CD14-positive monocyte (primary cell): Measurements from ENCODE around the gene SERTM1. TPM values are rescaled to one million over a fixed set of nuclear protein-coding genes. Genes with fewer than 3 reads are reported as not detected.

Experiments used
- DNase-seq, 3 donors: peaks; one replicate each; pipeline ENCODE4 v3.0.0-alpha.2; 2011 to 2022
- H2AFZ ChIP-seq: 2 replicates; pipeline ENCODE4 v1.6.0; 2012; ENCODE audit warnings: mild to moderate bottlenecking, low read depth, low read length, inconsistent platforms; ENCODE audit not compliant: insufficient read depth, poor library complexity, severe bottlenecking
- H3K27ac ChIP-seq, 2 donors: 1 replicate in 1 of 2; 2 replicates in 1 of 2; pipeline ENCODE4 v1.5.1; 2012 to 2013; ENCODE audit warnings: low read length in 2 of 2, control low read depth in 1 of 2, inconsistent platforms in 1 of 2, low read depth in 1 of 2, mild to moderate bottlenecking in 1 of 2
- H3K27me3 ChIP-seq, 2 donors: one replicate each; pipeline versions ENCODE4 v1.6.0 to v1.6.1; 2011 to 2013; ENCODE audit warnings: low read length in 2 of 2; ENCODE audit not compliant: control insufficient read depth in 2 of 2, insufficient read depth in 2 of 2
- H3K36me3 ChIP-seq, 2 donors: replicated peaks in 1 of 2; 1 replicate in 1 of 2; 2 replicates in 1 of 2; pipeline versions ENCODE4 v1.5.1 to v1.6.1; 2012 to 2013; ENCODE audit warnings: low read length in 2 of 2, control low read depth in 1 of 2, inconsistent platforms in 1 of 2, mild to moderate bottlenecking in 1 of 2; ENCODE audit not compliant: insufficient read depth in 2 of 2, control insufficient read depth in 1 of 2
- H3K4me1 ChIP-seq, 2 donors: 1 replicate in 1 of 2; 2 replicates in 1 of 2; pipeline versions ENCODE4 v1.5.1 to v1.6.1; 2012 to 2013; ENCODE audit warnings: low read length in 2 of 2, control low read depth in 1 of 2, inconsistent platforms in 1 of 2, mild to moderate bottlenecking in 1 of 2, moderate library complexity in 1 of 2; ENCODE audit not compliant: insufficient read depth in 2 of 2, control insufficient read depth in 1 of 2
- H3K4me2 ChIP-seq: replicated peaks from 2 replicates; pipeline ENCODE3; 2012; ENCODE audit warnings: low read length, moderate library complexity, mild to moderate bottlenecking; ENCODE audit not compliant: poor library complexity, severe bottlenecking; ENCODE audit errors: extremely low read depth
- H3K4me3 ChIP-seq, 3 experiments: fragments of 200-600 bp in 1 of 3; sonication (generic) in 1 of 3; replicated peaks in 1 of 3; 1 replicate in 2 of 3; 2 replicates in 1 of 3; pipeline ENCODE4 v1.5.1; 2011 to 2013; ENCODE audit warnings: low read length in 3 of 3, mild to moderate bottlenecking in 3 of 3, control low read depth in 2 of 3, low read depth in 2 of 3, inconsistent platforms in 1 of 3, moderate library complexity in 1 of 3
- H3K79me2 ChIP-seq: 2 replicates; pipeline ENCODE4 v1.6.0; 2012; ENCODE audit warnings: mild to moderate bottlenecking, control low read depth, inconsistent platforms, low read length, moderate library complexity; ENCODE audit not compliant: insufficient read depth
- H3K9ac ChIP-seq: 2 replicates; pipeline ENCODE4 v1.6.0; 2017; ENCODE audit warnings: low read length, mild to moderate bottlenecking; ENCODE audit not compliant: insufficient read depth, poor library complexity, severe bottlenecking
- H3K9me3 ChIP-seq, 2 donors: replicated peaks in 1 of 2; 1 replicate in 1 of 2; 2 replicates in 1 of 2; pipeline versions ENCODE4 v1.5.1 to v1.6.1; 2012 to 2013; ENCODE audit warnings: low read length in 2 of 2, control low read depth in 1 of 2; ENCODE audit not compliant: control insufficient read depth in 1 of 2, insufficient read depth in 1 of 2
- H4K20me1 ChIP-seq: 2 replicates; pipeline ENCODE4 v1.6.0; 2012; ENCODE audit warnings: mild to moderate bottlenecking, low read length, control low read depth, moderate library complexity; ENCODE audit not compliant: insufficient read depth
- H3K27ac Mint-ChIP-seq, 7 donors: one replicate each; pipeline ENCODE4 v1.8.0; 2020; ENCODE audit warnings: mild to moderate bottlenecking in 7 of 7, mixed read lengths in 7 of 7, moderate library complexity in 6 of 7, inconsistent platforms in 2 of 7
- H3K27me3 Mint-ChIP-seq, 3 donors: one replicate each; pipeline ENCODE4 v1.8.0; 2021 to 2022; ENCODE audit warnings: low read depth in 3 of 3, mild to moderate bottlenecking in 3 of 3, mixed read lengths in 3 of 3, moderate library complexity in 3 of 3, inconsistent platforms in 1 of 3
- H3K36me3 Mint-ChIP-seq, 2 donors: one replicate each; pipeline ENCODE4 v1.8.0; 2020; ENCODE audit warnings: mixed read lengths in 2 of 2, inconsistent platforms in 1 of 2, mild to moderate bottlenecking in 1 of 2
- H3K4me1 Mint-ChIP-seq: one replicate; pipeline ENCODE4 v1.8.0; 2020; ENCODE audit warnings: mild to moderate bottlenecking, mixed read lengths
- H3K4me3 Mint-ChIP-seq, 2 donors: one replicate each; pipeline ENCODE4 v1.8.0; 2020; ENCODE audit warnings: mild to moderate bottlenecking in 2 of 2, mixed read lengths in 2 of 2, moderate library complexity in 1 of 2
- H3K9me3 Mint-ChIP-seq, 7 donors: one replicate each; pipeline ENCODE4 v1.8.0; 2020 to 2022; ENCODE audit warnings: mixed read lengths in 7 of 7, mild to moderate bottlenecking in 6 of 7, moderate library complexity in 6 of 7, inconsistent platforms in 2 of 7
- CTCF ChIP-seq: fragments of 200-600 bp; IDR thresholded peaks from one replicate; pipeline ENCODE4 v1.8.0; 2022; ENCODE audit warnings: antibody characterized with exemption, mild to moderate bottlenecking
- WGBS: methylation state at CpG from one replicate; pipeline ENCODE4 v1.1.5; 2013; ENCODE audit warnings: missing lambda C conversion rate; ENCODE audit not compliant: insufficient coverage; 5-methylcytosine and 5-hydroxymethylcytosine counted together
- intact Hi-C, 2 donors: fragments of 100-400 bp; cut with micrococcal nuclease; formaldehyde crosslinking; loops; one replicate each; pipeline versions ENCODE4 v1.15.0 to v1.15.1; 2023
- polyA plus RNA-seq, 3 donors: library from polyadenylated mRNA; depleted of rRNA in 1 of 3; unstranded in 2 of 3; stranded (reverse) in 1 of 3; fragments of 300-500 nt in 2 of 3; fragments of >200 nt in 1 of 3; fragmentation: Illumina TruSeq in 2 of 3; gene quantifications; 1 replicate in 2 of 3; 2 replicates in 1 of 3; pipeline ENCODE4 v1.2.3, GENCODE V29; 2012 to 2021

SERTM1 gene
- polyA plus RNA-seq, 3 donors = not detected

DNA sequence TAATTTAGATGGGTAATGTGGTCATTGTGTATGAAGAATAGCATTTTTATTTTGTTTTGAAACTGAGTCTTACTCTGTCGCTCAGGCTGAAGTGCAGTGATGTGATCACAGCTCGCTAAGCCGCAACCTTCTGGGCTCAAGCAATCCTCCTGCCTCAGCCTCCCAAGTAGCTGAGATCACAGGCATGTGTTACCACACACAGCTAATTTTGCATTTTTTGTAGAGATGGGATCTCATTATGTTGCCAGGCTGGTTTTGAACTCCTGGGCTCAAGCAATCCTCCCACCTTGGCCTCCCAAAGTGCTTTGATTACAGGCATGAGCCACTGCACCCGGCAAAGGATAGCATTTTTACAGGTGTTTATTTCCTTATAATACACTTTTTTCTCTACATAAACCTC is 36.6 kb downstream of the SERTM1 start:
- H3K27ac Mint-ChIP-seq = no peak overlapping the region

DNA sequence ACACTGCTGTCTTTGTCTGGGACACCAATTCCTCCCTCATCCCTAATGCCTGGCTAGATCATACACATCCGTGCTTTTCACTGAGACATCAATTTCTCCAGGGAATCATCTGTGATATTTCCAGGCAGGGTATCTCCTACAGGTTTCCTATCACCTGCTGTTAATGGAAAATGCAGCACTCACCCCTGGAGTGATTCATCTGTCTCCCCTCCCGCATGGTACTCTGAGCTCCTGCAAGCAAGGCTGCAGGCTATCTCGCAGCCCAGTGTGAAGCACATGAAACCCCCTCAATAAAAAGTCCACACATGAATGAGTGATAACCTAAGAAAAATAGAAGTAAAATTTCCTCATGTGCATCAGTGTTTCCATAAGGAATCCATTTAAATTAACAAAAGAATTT is 38.5 kb downstream of the SERTM1 start:
- Histone ChIP-seq H3K9ac (no peak overlapping the region), H3K27ac (no peak overlapping the region), H3K4me3 (no peak overlapping the region), H3K4me2 (no peak overlapping the region), H3K36me3 (no peaks in the 10 kb centered on the region), H3K79me2 (no peaks in the 10 kb centered on the region), H3K27me3 (no peaks in the 10 kb centered on the region), H3K4me1 (no peaks in the 10 kb centered on the region), H4K20me1 (no peaks in the 10 kb centered on the region), H3K9me3 (no peaks in the 10 kb centered on the region), H2AFZ (no peak overlapping the region)
- no peak for DNase-seq
- WGBS = 100% methylated on average over 1 of the region's 3 CpGs
- Mint-ChIP-seq H3K36me3 (no peaks in the 10 kb centered on the region), H3K27ac (no peak overlapping the region), H3K9me3 (peaks cover 0 to 7% (median 2%) of the 10 kb centered on the region in 7 donors), H3K4me1 (no peaks in the 10 kb centered on the region), H3K27me3 (peaks cover 0 to 6% (median 2%) of the 10 kb centered on the region in 3 donors), H3K4me3 (no peak overlapping the region)
- no peak for TF ChIP-seq CTCF
- intact Hi-C loops = no loop called here

More for the DNA sequence above, 36.6 kb downstream of the SERTM1 start:
- H3K27ac ChIP-seq = no peak overlapping the region
- Mint-ChIP-seq H3K9me3 (peaks cover 0 to 8% (median 2%) of the 10 kb centered on the region in 7 donors), H3K36me3 (no peaks in the 10 kb centered on the region), H3K4me3 (no peak overlapping the region), H3K27me3 (peaks cover 2 to 6% (median 4%) of the 10 kb centered on the region in 3 donors), H3K4me1 (no peaks in the 10 kb centered on the region)
- H3K4me1 ChIP-seq = no peaks in the 10 kb centered on the region
- no peaks in the 10 kb centered on the region for H3K79me2 ChIP-seq
- H3K4me3 ChIP-seq = no peak overlapping the region
- no peaks in the 10 kb centered on the region for H3K36me3 ChIP-seq
- no peak overlapping the region for H3K4me2 ChIP-seq
- 93% methylated on average over 3 of the region's 4 CpGs for WGBS
- H3K27me3 ChIP-seq = no peaks in the 10 kb centered on the region
- H3K9ac ChIP-seq = no peak overlapping the region
- intact Hi-C loops = no loop called here
- no peak for DNase-seq
- no peak overlapping the region for H2AFZ ChIP-seq
- no peaks in the 10 kb centered on the region for H4K20me1 ChIP-seq
- no peak for TF ChIP-seq CTCF
- no peaks in the 10 kb centered on the region for H3K9me3 ChIP-seq
